Astrocyte (in vitro differentiated cells and primary cell): ENCODE data around the gene CACNA1B. TPM values are rescaled to one million over a fixed set of nuclear protein-coding genes. Genes with fewer than 3 reads are reported as not detected.

Source experiments
- DNase-seq: peaks from one replicate; pipeline ENCODE4 v3.0.0-alpha.2; 2010; ENCODE audit warnings: low read depth
- FAIRE-seq: peaks from 2 replicates; lab custom pipeline; 2011; peaks lifted over from hg19 to GRCh38; lab: Jason Lieb, UNC
- H2AFZ ChIP-seq: 2 replicates; pipeline ENCODE4 v1.6.0; 2012; ENCODE audit warnings: low read depth, low read length, inconsistent platforms
- H3K27ac ChIP-seq: 2 replicates; pipeline ENCODE4 v1.5.1; 2011; ENCODE audit warnings: low read depth, low read length, inconsistent platforms
- H3K27me3 ChIP-seq: 2 replicates; pipeline ENCODE4 v1.6.0; 2011; ENCODE audit warnings: low read length, inconsistent platforms; ENCODE audit not compliant: insufficient read depth
- H3K36me3 ChIP-seq: 2 replicates; pipeline ENCODE4 v1.5.1; 2011; ENCODE audit warnings: low read length, inconsistent platforms; ENCODE audit not compliant: insufficient read depth
- H3K4me1 ChIP-seq: 2 replicates; pipeline ENCODE4 v1.5.1; 2011; ENCODE audit warnings: low read length, inconsistent platforms; ENCODE audit not compliant: insufficient read depth
- H3K4me2 ChIP-seq: 2 replicates; pipeline ENCODE4 v1.6.0; 2012; ENCODE audit warnings: low read length, inconsistent platforms
- H3K4me3 ChIP-seq: 2 replicates; pipeline ENCODE4 v1.5.1; 2011; ENCODE audit warnings: low read depth, mild to moderate bottlenecking, low read length, inconsistent platforms; ENCODE audit not compliant: insufficient read depth
- H3K79me2 ChIP-seq: 2 replicates; pipeline ENCODE4 v1.6.0; 2012; ENCODE audit warnings: mild to moderate bottlenecking, low read length, inconsistent platforms; ENCODE audit not compliant: insufficient read depth
- H3K9ac ChIP-seq: 2 replicates; pipeline ENCODE4 v1.6.0; 2012; ENCODE audit warnings: mild to moderate bottlenecking, low read length, inconsistent platforms
- H3K9me3 ChIP-seq: 2 replicates; pipeline ENCODE4 v1.5.1; 2012; ENCODE audit warnings: low read depth, mild to moderate bottlenecking, low read length, inconsistent platforms; ENCODE audit not compliant: insufficient read depth
- H4K20me1 ChIP-seq: 2 replicates; pipeline ENCODE4 v1.6.0; 2012; ENCODE audit warnings: low read length, inconsistent platforms; ENCODE audit not compliant: insufficient read depth
- H3K27ac Mint-ChIP-seq: one replicate; pipeline ENCODE4 v1.8.0; 2021; ENCODE audit warnings: mild to moderate bottlenecking, mixed read lengths; ENCODE audit not compliant: unreplicated experiment
- H3K27me3 Mint-ChIP-seq: one replicate; pipeline ENCODE4 v1.8.0; 2021; ENCODE audit warnings: low read depth, mixed read lengths; ENCODE audit not compliant: unreplicated experiment
- H3K36me3 Mint-ChIP-seq: one replicate; pipeline ENCODE4 v1.8.0; 2021; ENCODE audit warnings: low read depth, mixed read lengths; ENCODE audit not compliant: unreplicated experiment
- H3K4me1 Mint-ChIP-seq: one replicate; pipeline ENCODE4 v1.8.0; 2021; ENCODE audit warnings: low read depth, mixed read lengths; ENCODE audit not compliant: unreplicated experiment
- H3K4me3 Mint-ChIP-seq: one replicate; pipeline ENCODE4 v1.8.0; 2021; ENCODE audit warnings: mild to moderate bottlenecking, moderate library complexity, mixed read lengths; ENCODE audit not compliant: unreplicated experiment
- H3K9me3 Mint-ChIP-seq: one replicate; pipeline ENCODE4 v1.8.0; 2021; ENCODE audit warnings: mild to moderate bottlenecking, mixed read lengths; ENCODE audit not compliant: unreplicated experiment
- EZH2 ChIP-seq: IDR thresholded peaks from 2 replicates; pipeline ENCODE4 v1.6.1; 2012; ENCODE audit warnings: mild to moderate bottlenecking, low read length, inconsistent platforms; ENCODE audit not compliant: insufficient read depth
- total RNA-seq: library from RNA; stranded (reverse); gene quantifications from 2 replicates; pipeline ENCODE4 v1.2.1, GENCODE V29; 2021
- TF ChIP-seq, protein P1 (sequence below): IDR thresholded peaks from 2 replicates; pipeline ENCODE4 v1.5.1; 2011; ENCODE audit warnings: low read depth, mild to moderate bottlenecking, inconsistent platforms, low read length, moderate library complexity; ENCODE audit not compliant: insufficient read depth

CACNA1B gene
- total RNA-seq, 1 donor from 2014 or later: 3.1 TPM

DNA sequence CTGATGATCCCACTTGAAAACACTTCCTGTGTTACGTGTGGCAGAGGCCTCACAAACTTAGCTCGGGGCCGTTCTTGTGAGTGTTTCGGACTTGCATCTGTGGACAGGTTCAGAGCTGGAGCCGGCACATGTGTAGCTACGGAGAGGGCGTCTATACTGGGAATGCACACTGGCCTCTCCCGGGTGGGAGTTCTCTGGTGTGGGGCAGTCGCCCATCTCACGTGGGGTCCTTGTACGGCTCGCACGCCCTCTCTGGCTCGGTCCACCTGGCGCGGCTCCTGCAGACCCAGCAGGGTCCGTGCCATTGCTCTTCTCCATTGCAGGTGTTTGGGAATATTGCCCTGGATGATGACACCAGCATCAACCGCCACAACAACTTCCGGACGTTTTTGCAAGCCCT lies 197.9 kb downstream of the CACNA1B start:
- no peaks in the 10 kb centered on the region for H3K79me2 ChIP-seq
- no peak overlapping the region for H3K9ac ChIP-seq
- no peak for DNase-seq
- H3K4me3 Mint-ChIP-seq: no peak overlapping the region
- no peak overlapping the region for H2AFZ ChIP-seq
- H3K27ac Mint-ChIP-seq: no peak overlapping the region
- H3K4me1 Mint-ChIP-seq: no peaks in the 10 kb centered on the region
- H3K27me3 Mint-ChIP-seq: peaks cover 25% of the 10 kb centered on the region
- TF ChIP-seq EZH2: no peak
- TF ChIP-seq, protein P1, sequence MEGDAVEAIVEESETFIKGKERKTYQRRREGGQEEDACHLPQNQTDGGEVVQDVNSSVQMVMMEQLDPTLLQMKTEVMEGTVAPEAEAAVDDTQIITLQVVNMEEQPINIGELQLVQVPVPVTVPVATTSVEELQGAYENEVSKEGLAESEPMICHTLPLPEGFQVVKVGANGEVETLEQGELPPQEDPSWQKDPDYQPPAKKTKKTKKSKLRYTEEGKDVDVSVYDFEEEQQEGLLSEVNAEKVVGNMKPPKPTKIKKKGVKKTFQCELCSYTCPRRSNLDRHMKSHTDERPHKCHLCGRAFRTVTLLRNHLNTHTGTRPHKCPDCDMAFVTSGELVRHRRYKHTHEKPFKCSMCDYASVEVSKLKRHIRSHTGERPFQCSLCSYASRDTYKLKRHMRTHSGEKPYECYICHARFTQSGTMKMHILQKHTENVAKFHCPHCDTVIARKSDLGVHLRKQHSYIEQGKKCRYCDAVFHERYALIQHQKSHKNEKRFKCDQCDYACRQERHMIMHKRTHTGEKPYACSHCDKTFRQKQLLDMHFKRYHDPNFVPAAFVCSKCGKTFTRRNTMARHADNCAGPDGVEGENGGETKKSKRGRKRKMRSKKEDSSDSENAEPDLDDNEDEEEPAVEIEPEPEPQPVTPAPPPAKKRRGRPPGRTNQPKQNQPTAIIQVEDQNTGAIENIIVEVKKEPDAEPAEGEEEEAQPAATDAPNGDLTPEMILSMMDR: no peak
- H3K9me3 ChIP-seq: peaks cover 7% of the 10 kb centered on the region
- H3K36me3 Mint-ChIP-seq: peaks cover 20% of the 10 kb centered on the region
- peaks cover 12% of the 10 kb centered on the region for H3K9me3 Mint-ChIP-seq
- no peak overlapping the region for H3K27ac ChIP-seq
- no peaks in the 10 kb centered on the region for H4K20me1 ChIP-seq
- no peaks in the 10 kb centered on the region for H3K27me3 ChIP-seq
- no peaks in the 10 kb centered on the region for H3K36me3 ChIP-seq
- no peaks in the 10 kb centered on the region for H3K4me1 ChIP-seq
- no peak overlapping the region for H3K4me3 ChIP-seq
- FAIRE-seq: no peak
- no peak overlapping the region for H3K4me2 ChIP-seq

DNA sequence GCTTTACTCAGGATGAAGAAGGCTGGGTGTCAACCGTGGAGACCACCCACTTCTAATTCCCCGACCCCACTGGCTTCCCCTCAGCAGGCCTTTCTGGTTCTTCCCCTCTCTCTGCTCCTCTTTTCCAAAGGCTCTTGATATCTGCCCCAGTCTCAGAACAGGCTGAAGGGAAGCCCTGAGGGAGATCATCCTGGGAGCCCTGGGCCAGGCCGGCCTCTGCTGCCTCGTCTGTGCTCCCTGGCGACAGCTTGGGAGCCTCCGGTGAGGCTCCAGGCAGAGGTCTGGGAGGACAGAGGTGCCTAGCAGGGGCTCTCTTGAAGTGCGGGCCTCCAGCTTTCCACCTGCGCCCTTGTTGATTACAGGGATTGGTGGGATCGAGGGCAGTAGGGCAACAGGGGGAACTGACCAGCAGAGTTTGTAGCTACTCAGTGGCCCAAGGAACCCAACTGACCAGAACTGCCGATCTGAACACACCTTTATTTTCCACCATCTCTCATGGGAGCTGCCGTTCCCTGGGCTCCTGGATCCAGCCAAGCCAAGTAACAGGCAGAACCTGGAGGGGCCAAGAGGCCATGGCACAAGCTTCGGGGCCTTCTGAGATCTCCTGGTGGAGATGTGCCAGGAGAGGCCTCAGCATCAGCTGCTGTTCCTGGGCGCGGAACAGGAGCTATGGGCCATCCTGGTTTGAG lies 198.5 kb downstream of the CACNA1B start:
- Histone ChIP-seq H2AFZ (no peak overlapping the region), H4K20me1 (no peaks in the 10 kb centered on the region), H3K4me3 (no peak overlapping the region), H3K79me2 (no peaks in the 10 kb centered on the region), H3K4me1 (no peaks in the 10 kb centered on the region), H3K4me2 (no peak overlapping the region), H3K9ac (no peak overlapping the region), H3K27me3 (no peaks in the 10 kb centered on the region), H3K9me3 (peaks cover 9% of the 10 kb centered on the region), H3K36me3 (no peaks in the 10 kb centered on the region), H3K27ac (no peak overlapping the region)
- Mint-ChIP-seq H3K9me3 (peaks cover 12% of the 10 kb centered on the region), H3K4me3 (no peak overlapping the region), H3K4me1 (no peaks in the 10 kb centered on the region), H3K36me3 (peaks cover 23% of the 10 kb centered on the region), H3K27ac (no peak overlapping the region), H3K27me3 (peaks cover 24% of the 10 kb centered on the region)
- no peak for TF ChIP-seq EZH2
- TF ChIP-seq, protein P1: no peak
- FAIRE-seq: no peak
- no peak for DNase-seq

DNA sequence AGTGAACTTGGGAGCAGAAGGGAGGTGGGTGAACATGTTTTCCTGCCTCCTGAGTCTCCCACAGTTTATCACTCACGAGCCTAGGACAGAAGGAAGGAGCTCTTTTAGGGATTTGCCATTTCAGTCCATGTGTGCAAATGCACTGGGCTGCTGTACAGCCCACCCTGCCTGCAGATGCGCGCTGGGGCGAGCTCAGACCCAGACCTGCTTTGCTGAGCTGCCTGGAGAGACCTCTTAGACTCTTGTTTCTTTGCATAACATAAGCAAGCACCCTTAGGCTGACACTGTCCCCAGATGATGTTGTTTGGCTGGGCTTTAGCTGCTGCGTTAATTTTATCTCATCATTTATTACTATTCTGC lies 199.0 kb downstream of the CACNA1B start:
- no peak overlapping the region for H3K9ac ChIP-seq
- TF ChIP-seq, protein P1: no peak
- TF ChIP-seq EZH2: no peak
- Mint-ChIP-seq H3K4me3 (no peak overlapping the region), H3K27ac (no peak overlapping the region), H3K4me1 (no peaks in the 10 kb centered on the region), H3K36me3 (peaks cover 23% of the 10 kb centered on the region), H3K9me3 (peaks cover 12% of the 10 kb centered on the region), H3K27me3 (peaks cover 21% of the 10 kb centered on the region)
- no peaks in the 10 kb centered on the region for H3K27me3 ChIP-seq
- no peak overlapping the region for H3K27ac ChIP-seq
- H3K4me3 ChIP-seq: no peak overlapping the region
- no peaks in the 10 kb centered on the region for H3K4me1 ChIP-seq
- peaks cover 13% of the 10 kb centered on the region for H3K9me3 ChIP-seq
- DNase-seq (no peak), FAIRE-seq (no peak)
- H3K4me2 ChIP-seq: no peak overlapping the region
- H2AFZ ChIP-seq: no peak overlapping the region
- no peaks in the 10 kb centered on the region for H3K36me3 ChIP-seq
- H3K79me2 ChIP-seq: no peaks in the 10 kb centered on the region
- H4K20me1 ChIP-seq: no peaks in the 10 kb centered on the region
